AG04449 (cell line): ENCODE results near the gene SCN5A.

Experiments
- CTCF ChIA-PET: fragments of 350-600 bp; formaldehyde crosslinking; extraction: SDS; loops from one replicate; lab custom pipeline; 2021; ENCODE audit warnings: antibody characterized with exemption; lab: Yijun Ruan, JAX
- POLR2A ChIA-PET: fragments of 400-600, 350-600 bp; formaldehyde crosslinking; extraction: SDS; loops from one replicate; lab custom pipeline; 2020; ENCODE audit warnings: antibody characterized with exemption, inconsistent platforms; lab: Yijun Ruan, JAX
- DNase-seq: peaks from one replicate; pipeline ENCODE4 v3.0.0-alpha.2; 2010; ENCODE audit warnings: low read depth, low spot score
- H3K4me3 ChIP-seq: 2 replicates; pipeline ENCODE4 v1.5.1; 2011; ENCODE audit warnings: low read depth, mild to moderate bottlenecking, control low read depth, low read length
- TF ChIP-seq, protein P1 (sequence below): IDR thresholded peaks from one replicate; pipeline ENCODE4 v1.5.1; 2011; ENCODE audit warnings: mild to moderate bottlenecking, moderate library complexity, low read length, control low read depth, inconsistent platforms; ENCODE audit not compliant: insufficient read depth; ENCODE audit errors: missing control alignments

The SCN5A gene

DNA sequence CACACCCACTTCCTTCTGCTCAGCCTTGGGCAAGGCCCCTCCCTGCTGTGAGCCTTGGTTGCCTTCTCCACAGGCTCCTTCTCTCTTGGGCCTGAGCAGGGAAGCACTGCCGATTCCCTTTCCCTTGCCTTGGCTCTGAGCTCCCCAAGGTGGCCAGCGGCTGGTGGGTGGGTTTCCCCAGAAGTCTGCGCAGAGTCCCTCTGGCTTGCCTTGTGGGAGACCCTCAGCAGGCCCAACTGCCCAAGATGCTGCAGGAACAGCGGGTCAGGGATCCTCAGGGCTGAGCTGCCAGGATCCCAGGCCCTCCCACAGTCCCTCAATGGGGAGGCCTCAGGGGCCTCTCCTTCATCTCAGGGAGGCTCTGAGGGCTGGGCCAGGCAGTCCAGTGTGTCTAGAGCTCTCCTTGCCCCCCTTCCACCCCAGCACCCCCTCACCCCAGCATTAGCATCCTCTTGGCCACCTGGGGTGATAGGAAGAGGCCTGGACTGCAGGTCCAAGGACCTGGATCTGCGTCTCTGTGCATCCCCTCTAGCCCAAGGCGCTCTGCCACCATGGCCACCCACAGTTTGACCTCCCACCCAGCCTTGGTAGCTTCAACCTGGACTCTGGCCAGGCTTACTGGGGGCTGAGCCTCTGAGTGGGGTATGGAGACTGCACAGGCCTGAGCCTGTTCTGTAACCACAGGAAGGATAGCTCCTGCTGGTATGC, 84.7 kb downstream of the SCN5A start:
- ChIA-PET POLR2A (no interaction called here), CTCF (no interaction called here)
- no peak overlapping the region for H3K4me3 ChIP-seq
- DNase-seq: no peak
- TF ChIP-seq, protein P1, sequence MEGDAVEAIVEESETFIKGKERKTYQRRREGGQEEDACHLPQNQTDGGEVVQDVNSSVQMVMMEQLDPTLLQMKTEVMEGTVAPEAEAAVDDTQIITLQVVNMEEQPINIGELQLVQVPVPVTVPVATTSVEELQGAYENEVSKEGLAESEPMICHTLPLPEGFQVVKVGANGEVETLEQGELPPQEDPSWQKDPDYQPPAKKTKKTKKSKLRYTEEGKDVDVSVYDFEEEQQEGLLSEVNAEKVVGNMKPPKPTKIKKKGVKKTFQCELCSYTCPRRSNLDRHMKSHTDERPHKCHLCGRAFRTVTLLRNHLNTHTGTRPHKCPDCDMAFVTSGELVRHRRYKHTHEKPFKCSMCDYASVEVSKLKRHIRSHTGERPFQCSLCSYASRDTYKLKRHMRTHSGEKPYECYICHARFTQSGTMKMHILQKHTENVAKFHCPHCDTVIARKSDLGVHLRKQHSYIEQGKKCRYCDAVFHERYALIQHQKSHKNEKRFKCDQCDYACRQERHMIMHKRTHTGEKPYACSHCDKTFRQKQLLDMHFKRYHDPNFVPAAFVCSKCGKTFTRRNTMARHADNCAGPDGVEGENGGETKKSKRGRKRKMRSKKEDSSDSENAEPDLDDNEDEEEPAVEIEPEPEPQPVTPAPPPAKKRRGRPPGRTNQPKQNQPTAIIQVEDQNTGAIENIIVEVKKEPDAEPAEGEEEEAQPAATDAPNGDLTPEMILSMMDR: no peak

DNA sequence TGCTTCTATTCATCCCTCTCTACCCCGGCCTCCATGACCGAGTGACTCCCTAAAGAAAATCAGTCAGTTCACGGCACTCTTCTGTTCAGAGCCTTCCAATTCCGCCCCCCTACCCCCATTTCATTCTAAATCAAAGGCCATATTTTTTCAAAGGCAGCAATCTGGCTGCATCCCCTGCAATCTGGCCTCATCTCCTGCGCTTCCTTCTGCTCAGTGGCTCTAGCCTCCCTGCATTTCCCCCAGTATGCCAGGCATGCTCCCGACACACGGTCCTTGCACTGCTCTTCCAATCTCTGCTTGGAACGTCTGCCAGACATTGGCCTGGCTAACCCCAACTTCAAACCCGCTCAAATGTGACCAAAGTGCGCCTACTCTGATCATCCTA, 85.6 kb downstream of the SCN5A start:
- CTCF ChIA-PET: no interaction called here
- no peak overlapping the region for H3K4me3 ChIP-seq
- POLR2A ChIA-PET: no interaction called here
- DNase-seq: no peak
- TF ChIP-seq, protein P1: no peak

DNA sequence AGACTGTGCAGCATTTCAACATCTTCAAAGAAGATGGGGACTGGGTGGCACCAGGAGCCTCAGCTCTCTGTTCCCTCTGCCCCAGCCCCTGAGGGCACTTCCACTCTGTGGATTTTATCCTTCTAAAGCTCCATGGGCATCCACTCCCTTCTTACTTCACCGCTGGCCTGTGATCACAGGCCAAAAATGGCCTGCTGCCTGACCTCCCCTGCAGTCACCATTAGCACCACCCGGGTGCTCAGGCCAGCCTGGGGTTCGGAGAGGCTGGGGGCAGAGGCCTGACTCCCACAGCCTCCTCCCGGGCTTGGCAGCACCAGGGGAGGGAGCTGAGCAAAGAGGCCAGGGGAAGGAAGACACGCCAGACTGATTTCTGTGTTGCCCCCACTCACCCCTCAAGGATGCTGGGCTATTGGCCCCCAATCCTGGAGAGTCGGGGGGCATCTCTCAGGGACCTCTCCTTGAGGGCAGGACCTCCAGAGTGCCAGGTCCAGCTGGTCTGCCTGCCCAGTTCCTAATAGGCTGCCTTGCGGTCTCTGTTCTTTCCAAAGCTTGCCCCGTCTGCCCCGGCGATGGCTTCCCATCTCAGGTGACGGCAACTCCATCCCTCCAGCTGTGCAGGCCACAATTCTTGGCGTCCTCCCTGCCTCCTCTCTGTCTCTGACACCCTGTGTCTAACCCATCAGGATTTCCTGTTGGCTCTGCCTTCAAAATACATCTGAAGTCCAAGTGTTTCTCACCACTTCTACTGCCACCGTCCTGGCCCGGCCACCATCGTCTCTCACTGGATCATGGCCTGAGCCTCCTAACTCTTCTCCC, 86.2 kb downstream of the SCN5A start:
- CTCF ChIA-PET: no interaction called here
- no peak for DNase-seq
- H3K4me3 ChIP-seq: no peak overlapping the region
- TF ChIP-seq, protein P1: no peak
- POLR2A ChIA-PET: no interaction called here

DNA sequence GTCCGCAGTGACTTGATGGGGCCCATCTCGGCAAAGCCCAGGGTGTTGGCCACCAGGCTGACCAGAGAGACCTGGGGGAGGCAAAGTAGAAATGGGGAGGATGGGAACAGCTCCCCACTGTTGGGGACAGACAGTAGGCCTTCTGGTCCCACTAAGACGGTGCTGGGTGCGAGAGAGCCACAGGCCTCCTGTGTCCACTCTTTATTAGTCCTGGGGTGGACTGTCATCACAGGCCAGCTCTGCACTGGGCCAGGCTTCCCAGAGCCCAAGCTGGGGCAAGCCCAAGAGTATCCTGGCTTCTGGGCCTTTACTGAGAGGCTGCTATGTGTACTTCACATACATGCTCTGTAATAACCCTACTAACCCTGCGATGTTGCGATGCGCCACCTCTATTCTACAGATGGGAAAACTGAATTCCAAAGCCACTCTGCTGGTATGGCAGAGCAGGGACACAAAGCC, 87.0 kb downstream of the SCN5A start:
- POLR2A ChIA-PET: no interaction called here
- DNase-seq: no peak
- TF ChIP-seq, protein P1: no peak
- CTCF ChIA-PET: no interaction called here
- H3K4me3 ChIP-seq: no peak overlapping the region

DNA sequence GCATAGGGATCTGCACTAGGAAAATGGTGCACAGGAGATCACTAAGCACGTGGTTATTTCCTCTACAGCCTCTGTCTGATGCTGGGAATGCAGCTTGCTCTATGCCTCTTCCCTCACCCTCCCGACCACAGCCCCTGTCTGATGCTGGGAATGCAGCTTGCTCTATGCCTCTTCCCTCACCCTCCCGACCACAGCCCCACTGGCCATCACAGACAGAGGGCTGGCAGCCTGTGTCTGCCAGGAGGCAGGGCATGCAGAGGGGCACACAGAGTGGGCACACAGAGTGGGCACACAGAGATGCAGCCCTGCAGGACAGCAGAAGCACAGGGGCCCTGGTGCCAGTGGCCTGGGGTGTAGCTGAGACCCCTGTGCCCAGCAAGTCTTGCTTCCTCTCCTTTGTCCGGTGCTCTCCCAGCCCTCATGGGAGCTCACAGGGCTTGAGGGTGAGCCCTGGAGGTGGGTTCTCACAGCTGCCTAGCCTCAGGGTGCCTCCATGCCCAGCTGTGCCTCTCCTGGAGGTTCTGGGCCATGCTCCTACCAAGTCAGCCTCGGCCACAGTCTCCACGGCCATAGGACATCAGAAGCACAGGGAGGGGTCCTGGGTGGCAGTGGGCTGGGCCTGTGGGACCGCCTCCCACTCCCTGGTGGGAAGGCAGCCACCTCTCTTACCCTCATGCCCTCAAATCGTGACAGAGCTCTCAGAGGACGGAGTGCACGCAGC, 87.6 kb downstream of the SCN5A start:
- POLR2A ChIA-PET: no interaction called here
- CTCF ChIA-PET: no interaction called here
- TF ChIP-seq, protein P1: no peak
- DNase-seq: no peak
- H3K4me3 ChIP-seq: no peak overlapping the region
